ENCODE data around the gene PRSS23. TPM values are rescaled to one million over a fixed set of nuclear protein-coding genes. Genes with fewer than 3 reads are reported as not detected.

Gene PRSS23
- polyA plus RNA-seq, 1 experiment = 50.3 TPM

DNA sequence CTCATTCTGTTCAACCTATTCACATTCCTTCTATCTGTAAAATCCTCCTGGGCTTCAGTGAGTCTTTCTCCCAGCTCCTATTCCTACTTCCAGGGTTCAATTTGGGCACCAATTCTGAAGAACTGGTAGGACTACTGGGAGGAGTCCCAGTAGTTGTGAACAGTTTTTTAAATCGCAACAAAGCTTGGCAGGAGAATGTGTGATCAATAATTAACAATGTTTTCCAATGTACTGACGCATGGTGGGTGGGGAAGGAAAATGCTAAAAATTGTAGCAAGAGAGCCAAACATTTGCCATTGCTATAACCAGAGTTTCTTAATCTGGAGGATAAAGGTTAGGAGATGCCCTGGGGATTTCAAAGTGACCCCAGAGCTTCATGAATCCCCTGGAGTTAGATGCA is 27.3 kb upstream of the PRSS23 start:
- CTCF ChIA-PET = no interaction called here
- Histone ChIP-seq H3K9me3 (ENCODE audit: control insufficient read depth, insufficient read depth, low read length) (peaks cover 6% of the 10 kb centered on the region; the same call in 1 of the 2 replicates), H3K27ac (ENCODE audit: low read depth, low read length) (no peak overlapping the region), H3K27me3 (ENCODE audit: control insufficient read depth, insufficient read depth, low read length) (no peaks in the 10 kb centered on the region), H3K4me3 (ENCODE audit: low read depth, low read length) (no peak overlapping the region)
- DNase-seq (ENCODE audit: low read depth, low spot score) = no peak
- POLR2A ChIA-PET = no interaction called here
- TF ChIP-seq, protein P1, sequence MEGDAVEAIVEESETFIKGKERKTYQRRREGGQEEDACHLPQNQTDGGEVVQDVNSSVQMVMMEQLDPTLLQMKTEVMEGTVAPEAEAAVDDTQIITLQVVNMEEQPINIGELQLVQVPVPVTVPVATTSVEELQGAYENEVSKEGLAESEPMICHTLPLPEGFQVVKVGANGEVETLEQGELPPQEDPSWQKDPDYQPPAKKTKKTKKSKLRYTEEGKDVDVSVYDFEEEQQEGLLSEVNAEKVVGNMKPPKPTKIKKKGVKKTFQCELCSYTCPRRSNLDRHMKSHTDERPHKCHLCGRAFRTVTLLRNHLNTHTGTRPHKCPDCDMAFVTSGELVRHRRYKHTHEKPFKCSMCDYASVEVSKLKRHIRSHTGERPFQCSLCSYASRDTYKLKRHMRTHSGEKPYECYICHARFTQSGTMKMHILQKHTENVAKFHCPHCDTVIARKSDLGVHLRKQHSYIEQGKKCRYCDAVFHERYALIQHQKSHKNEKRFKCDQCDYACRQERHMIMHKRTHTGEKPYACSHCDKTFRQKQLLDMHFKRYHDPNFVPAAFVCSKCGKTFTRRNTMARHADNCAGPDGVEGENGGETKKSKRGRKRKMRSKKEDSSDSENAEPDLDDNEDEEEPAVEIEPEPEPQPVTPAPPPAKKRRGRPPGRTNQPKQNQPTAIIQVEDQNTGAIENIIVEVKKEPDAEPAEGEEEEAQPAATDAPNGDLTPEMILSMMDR (IDR thresholded peaks at IDR 0.05; ENCODE audit: low read depth, low read length) = no peak

DNA sequence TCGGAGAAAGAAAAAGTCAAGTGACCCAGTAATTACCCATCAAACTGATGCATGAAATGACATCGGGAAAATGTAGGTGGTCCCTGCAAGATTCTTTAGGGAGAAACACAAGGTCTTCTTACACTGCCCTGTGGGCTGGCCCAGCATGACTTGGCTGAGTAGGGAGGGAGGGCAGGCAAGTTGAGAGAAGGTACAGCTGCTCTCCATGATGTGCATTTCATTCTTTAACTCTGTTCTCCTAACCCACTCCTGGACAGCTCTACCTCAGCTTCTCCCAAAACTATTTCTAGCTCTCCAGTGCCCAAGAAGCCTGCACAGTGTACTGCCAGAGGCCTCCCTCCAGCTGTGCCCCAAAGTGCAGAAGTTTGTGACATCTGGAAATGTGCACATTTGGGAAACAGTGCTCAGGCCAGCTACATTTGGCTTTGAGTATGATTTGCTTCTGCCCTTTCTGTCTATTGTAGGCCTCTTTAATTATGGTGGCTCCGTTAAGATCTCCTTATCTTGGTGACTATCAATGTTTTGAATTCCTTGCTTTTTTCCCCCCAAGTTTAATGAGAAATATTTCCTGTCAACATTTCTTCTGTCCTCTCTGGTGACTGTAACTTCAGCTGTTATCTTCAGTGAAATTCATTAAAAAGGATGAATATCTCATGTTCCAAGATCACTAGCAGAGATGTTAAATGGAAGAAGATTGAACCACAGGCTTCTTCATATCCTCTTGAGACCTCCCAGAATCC is 26.7 kb upstream of the PRSS23 start:
- H3K4me3 ChIP-seq (ENCODE audit: low read depth, low read length) = no peak overlapping the region
- ChIA-PET POLR2A (no interaction called here), CTCF (no interaction called here)
- H3K27me3 ChIP-seq (ENCODE audit: control insufficient read depth, insufficient read depth, low read length) = no peaks in the 10 kb centered on the region
- DNase-seq (ENCODE audit: low read depth, low spot score) = no peak
- no peak overlapping the region for H3K27ac ChIP-seq (ENCODE audit: low read depth, low read length)
- TF ChIP-seq, protein P1 (IDR thresholded peaks at IDR 0.05; ENCODE audit: low read depth, low read length) = no peak
- H3K9me3 ChIP-seq (ENCODE audit: control insufficient read depth, insufficient read depth, low read length) = peaks cover 6% of the 10 kb centered on the region; the same call in 1 of the 2 replicates

DNA sequence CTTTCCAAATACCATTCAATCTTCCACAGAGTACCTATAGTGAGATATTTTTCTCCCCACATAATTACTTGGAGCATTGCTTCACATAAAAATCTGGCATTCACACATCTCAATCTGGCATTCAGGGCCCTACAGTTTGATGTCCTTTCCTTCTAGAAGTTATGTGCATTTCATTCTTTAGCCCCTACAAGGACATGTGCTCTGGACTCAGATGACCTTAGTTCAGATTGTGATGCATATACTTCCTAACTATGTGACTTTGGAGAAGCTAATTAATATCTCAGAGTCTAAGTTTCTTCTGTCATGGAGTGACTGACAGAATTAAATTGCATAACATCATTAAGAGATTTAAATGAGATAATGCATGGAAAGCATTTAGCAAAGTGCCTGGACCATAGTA is 25.9 kb upstream of the PRSS23 start:
- TF ChIP-seq, protein P1 (IDR thresholded peaks at IDR 0.05; ENCODE audit: low read depth, low read length) = no peak
- no peaks in the 10 kb centered on the region for H3K27me3 ChIP-seq (ENCODE audit: control insufficient read depth, insufficient read depth, low read length)
- ChIA-PET CTCF (no interaction called here), POLR2A (no interaction called here)
- H3K9me3 ChIP-seq (ENCODE audit: control insufficient read depth, insufficient read depth, low read length) = peaks cover 6% of the 10 kb centered on the region; the same call in 1 of the 2 replicates
- H3K27ac ChIP-seq (ENCODE audit: low read depth, low read length) = no peak overlapping the region
- DNase-seq (ENCODE audit: low read depth, low spot score) = no peak
- H3K4me3 ChIP-seq (ENCODE audit: low read depth, low read length) = no peak overlapping the region

DNA sequence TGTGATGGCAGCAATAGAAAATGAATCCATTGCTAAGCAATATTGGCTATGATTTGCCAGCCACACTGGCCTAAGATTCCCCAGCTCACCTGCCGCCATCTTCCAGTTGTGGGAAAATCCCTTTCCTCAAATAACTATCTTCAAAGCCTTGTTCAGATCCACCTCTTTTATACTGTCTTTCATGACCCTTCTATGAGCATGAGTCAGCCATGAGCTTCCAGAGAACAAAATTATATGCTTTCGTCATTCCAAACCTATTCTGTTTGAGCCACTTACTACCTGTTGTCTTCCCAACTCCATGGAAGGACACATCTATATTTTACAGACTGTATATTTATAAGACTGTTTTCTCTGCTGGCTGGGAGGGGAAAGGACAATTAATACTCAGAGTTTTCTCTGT is 25.0 kb upstream of the PRSS23 start:
- ChIA-PET POLR2A (no interaction called here), CTCF (no interaction called here)
- H3K4me3 ChIP-seq (ENCODE audit: low read depth, low read length) = no peak overlapping the region
- peaks cover 6% of the 10 kb centered on the region; the same call in 1 of the 2 replicates for H3K9me3 ChIP-seq (ENCODE audit: control insufficient read depth, insufficient read depth, low read length)
- no peak overlapping the region for H3K27ac ChIP-seq (ENCODE audit: low read depth, low read length)
- TF ChIP-seq, protein P1 (IDR thresholded peaks at IDR 0.05; ENCODE audit: low read depth, low read length) = no peak
- H3K27me3 ChIP-seq (ENCODE audit: control insufficient read depth, insufficient read depth, low read length) = no peaks in the 10 kb centered on the region
- no peak for DNase-seq (ENCODE audit: low read depth, low spot score)

DNA sequence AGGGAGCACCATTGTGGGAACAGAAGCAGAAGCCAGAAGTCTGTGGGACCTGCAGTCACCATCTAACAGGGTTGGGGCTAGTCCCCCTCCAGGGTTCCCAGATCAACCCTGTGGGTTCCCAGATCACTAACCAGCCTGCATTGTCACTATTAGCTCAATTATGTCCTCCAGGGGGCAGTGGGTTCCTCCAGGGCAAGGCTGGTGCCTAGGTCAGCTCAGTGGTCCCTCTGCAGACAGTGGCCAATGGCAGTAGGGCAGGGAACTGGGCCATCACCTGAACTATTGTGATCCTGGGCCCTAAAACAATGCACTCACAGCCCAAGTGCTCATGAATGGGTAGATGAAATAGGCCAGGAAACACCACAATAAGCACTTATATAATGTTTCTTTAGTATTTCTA is 18.8 kb upstream of the PRSS23 start:
- ChIA-PET POLR2A (no interaction called here), CTCF (no interaction called here)
- Histone ChIP-seq H3K9me3 (ENCODE audit: control insufficient read depth, insufficient read depth, low read length) (no peaks in the 10 kb centered on the region), H3K27me3 (ENCODE audit: control insufficient read depth, insufficient read depth, low read length) (no peaks in the 10 kb centered on the region), H3K4me3 (ENCODE audit: low read depth, low read length) (no peak overlapping the region), H3K27ac (ENCODE audit: low read depth, low read length) (no peak overlapping the region)
- TF ChIP-seq, protein P1 (IDR thresholded peaks at IDR 0.05; ENCODE audit: low read depth, low read length) = no peak
- DNase-seq (ENCODE audit: low read depth, low spot score) = no peak

Measured in AG04450 (cell line).